GM21390 (cell line): Measurements from ENCODE around the gene SLC22A3.
A peak's percentile ranks its signal among the peaks of the same experiment; 100 is the strongest.
"Not testable (repeated sequence)": the region's sequence is repeated elsewhere in the genome, so short reads cannot be mapped to it uniquely, and the experiment has no call there.

ENCODE experiments used
- ATAC-seq: cut with Tn5 transposase; IDR thresholded peaks from one replicate; pipeline ENCODE4 v1.9.1; 2021; ENCODE audit not compliant: unreplicated experiment

SLC22A3 gene

DNA sequence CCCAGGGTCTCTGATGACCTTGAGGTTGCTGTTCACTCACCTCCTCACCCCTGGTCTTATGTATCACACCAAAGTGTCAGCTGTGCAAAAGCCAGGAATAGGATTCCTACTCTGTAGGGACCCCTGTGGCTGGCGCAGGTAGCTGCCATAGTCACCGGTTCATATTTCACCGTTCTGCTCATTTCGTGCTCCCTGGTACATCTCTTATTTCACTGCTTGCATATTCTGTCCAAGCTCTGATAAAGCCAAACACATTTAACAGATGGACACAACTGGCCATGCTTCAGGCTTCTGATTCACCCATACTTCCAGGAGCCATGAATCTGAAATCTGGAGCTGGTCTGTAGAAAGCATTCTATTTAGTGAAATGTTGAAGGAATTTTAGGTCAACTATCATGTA lies 20.5 kb downstream of the SLC22A3 start:
- ATAC-seq: no peak

- ATAC-seq: not testable (repeated sequence)
Observed at GRCh38 chr6:160373601-160374000, 25.4 kb downstream of the SLC22A3 start.

- no peak for ATAC-seq
Observed at GRCh38 chr6:160374836-160375560, 26.8 kb downstream of the SLC22A3 start.

- no peak for ATAC-seq
Observed at GRCh38 chr6:160375561-160375949, 27.4 kb downstream of the SLC22A3 start.

GRCh38 chr6:160376445-160376844 lies 28.3 kb downstream of the SLC22A3 start:
- no peak for ATAC-seq

DNA sequence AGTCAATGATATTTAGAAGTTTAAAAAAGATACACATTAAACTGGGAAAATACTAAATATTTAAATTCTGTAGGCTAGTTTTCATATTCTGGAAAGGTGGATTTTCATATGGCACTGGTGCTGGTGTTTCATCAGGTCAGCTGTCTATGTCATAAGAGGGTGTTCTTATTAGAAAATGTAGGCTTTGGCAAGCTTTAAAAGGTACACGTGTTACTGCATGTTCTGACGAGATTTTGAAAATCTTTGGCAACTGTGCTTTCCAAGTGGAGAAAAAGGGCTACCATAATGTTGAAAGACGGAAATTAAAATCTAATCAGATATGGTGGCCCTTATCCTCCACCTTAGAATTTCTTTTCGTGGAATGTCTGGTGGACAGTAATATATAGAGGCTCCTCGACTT lies 30.0 kb downstream of the SLC22A3 start:
- ATAC-seq: no peak

DNA sequence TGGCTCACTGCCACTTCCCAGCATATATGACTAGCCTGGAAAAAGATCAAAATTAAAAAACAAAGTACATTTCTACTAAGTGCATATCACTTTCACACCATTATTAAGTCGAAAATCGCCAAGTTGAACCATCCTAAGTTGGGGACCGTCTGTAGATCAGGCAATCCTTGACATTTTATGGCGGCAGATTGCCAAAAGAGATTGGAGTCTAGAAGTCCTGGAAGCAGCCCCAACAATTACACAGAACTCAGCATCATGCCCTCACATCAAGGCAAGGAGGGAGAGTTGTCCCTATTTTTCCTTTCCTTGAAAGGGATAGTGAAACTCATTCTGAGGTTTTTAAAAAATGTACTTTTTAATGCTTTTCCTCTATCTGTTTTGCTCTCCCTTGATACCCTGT lies 30.7 kb downstream of the SLC22A3 start:
- no peak for ATAC-seq

DNA sequence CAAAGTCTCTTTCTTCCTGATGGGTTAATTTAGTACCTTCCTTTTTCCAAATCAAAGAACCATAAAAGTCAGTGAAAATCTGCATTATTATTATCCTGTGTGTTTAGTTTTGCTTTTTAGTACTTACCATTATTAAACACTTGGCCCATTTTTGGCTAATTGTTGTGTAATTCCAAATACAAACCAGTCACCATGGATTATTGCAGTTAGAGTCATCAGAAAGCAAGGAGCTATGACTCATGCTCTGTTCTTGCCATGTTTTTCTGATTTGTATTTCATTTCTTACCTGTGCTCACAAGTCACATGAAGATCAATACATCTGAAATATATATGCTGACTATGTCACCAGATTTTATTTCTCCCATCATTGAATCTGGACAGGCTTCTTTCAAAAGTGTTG lies 31.3 kb downstream of the SLC22A3 start:
- no peak for ATAC-seq

- no peak for ATAC-seq
Observed at GRCh38 chr6:160382946-160383345, 34.8 kb downstream of the SLC22A3 start.

DNA sequence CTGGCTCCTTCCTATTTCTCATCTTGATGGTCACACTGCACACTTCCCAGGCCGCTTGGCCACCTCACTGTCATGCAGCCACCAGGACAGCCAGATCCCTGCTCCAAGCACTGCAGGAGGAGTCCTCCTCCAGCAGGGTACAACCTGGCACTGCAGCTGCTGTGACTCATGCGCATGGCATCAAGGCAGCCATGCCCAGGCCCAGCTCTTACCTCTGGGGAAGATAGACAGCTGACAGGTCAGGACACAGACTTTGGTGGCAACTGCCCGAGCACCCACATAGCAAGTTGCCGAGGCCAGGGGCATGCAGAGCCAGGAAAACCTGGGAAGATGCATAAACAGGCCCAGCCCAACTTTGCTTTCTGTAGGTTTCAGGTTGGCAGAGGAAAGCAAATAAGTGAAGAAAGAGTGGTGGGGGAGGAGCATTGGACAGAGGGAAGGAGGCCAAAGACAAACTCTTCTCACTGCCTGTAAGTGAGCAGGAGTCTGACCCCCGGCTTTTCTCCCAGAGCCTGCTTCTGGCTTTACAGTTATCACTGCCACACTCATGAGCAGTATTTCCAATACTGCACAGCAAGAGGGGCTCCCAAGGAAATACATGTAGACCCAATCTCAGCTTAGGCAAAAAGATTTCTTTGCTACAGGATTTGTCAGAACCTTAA lies 38.8 kb downstream of the SLC22A3 start:
- ATAC-seq: no peak

DNA sequence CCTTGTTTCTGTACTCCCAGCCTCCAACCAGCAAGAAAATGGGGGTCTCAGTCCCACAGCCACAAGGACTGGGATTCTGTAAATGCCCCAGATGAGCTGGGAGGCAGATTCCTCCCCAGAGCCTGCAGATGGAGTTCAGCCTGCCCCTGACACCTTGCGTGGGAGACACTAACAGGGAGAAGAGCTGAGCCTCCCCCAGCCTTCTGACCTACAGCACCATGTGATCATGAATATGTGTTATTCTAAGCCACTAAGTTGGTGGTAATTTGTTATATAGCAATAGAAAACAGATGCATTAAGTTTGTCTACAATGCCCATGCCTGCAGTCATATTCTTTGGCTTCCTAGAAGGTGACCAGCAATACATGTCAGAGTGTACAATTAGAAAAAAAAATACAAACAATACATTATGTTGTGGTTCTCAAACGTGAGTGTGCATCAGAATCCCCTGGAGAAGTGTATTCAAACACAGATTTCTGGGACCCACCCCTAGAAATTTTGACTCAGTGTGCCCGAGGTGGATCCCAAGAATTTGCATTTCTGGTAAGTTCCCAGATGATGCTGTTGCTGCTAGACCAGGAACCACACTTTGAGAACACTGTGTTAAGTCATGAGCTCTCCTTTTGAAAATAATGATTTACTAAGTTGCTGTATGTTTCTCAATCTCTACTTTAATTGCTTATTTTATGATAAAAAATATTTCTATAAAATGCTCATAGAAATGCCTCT lies 39.9 kb downstream of the SLC22A3 start:
- ATAC-seq: no peak

DNA sequence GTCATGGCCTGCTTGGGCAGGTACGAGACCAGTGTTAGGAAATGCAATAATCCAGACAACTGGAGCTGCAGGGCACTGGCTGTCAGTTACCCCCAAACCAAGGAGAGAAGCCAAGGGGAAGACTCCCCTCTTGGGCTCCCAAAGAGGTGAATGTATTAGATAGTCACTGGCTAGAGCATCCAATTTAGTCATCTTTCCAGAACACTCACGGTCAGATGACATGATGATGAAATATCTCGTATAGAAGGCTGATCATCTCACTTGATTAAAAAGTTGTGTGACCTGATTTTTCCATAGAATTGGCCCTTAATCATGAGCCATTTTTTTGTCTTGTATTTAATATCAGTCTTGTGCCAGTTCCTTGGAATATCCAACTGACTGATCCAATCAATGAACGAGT lies 40.7 kb downstream of the SLC22A3 start:
- ATAC-seq: no peak

DNA sequence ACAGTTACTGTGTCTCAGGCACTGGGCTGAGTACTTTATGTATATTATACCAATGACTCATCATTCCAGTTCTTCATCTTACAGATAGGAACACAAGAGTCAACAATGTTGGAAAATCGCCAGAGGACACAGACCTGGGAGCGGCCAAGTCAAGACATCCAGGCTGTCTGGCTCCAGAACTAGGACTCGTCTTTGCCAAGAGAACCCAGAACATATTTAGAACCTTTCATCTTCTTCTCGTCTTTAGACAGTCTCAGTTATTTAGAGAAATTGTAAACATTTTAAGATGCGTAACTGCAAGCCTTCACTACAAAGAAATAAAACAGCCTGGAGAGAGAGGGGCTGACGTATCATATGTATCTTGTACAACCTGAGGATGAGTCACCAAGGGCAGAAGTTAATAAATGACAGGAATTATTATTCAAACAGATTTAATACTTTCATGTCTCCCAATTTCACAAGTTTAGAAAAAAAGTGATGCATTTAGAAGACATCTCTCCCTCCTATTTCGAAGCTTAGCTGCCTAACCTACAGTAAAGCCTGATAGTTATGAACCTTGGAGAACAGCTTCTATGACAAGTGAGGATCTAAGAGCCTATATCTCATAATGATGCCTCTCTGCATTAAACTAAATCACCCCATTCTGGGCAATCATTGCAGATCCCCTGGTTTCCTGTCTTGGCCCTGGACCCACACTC lies 43.4 kb downstream of the SLC22A3 start:
- no peak for ATAC-seq

- ATAC-seq: not testable (repeated sequence)
Observed at GRCh38 chr6:160393442-160393841, 45.3 kb downstream of the SLC22A3 start.

DNA sequence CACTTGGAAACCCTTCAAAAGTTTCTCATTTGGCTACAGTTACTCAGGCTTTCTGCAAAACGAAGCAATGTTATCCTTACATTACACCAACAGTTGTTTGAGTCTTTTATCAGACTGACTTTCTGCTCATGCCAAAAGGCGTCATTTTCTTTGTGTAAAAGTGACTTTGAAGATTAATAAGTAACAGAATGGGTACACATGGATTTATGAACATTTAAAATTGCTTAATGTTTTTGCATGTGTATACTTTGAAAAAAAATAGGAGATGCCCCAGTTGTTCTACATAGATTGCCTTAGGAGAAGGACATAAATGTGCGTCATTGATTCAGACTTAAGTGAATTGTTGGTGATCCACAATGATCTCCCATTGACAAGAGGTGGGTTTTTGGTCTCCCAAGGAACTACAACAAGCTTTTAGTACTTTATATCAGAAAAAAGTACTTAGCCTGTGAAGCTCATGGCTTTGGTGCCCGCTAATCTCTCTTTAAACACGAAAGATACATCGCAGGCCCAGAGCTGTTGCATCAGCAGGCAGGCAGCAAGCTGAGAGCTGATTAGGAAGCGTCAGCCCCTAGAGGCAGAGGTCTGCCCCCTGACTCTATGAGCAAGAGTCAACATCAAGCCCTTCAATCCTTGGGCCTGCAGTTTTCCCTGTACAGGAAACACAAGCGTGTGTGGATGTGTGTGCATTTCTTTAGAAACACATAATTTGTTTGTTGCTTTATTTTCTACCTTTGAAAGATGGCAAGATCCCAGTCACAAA lies 45.9 kb downstream of the SLC22A3 start:
- ATAC-seq: no peak

DNA sequence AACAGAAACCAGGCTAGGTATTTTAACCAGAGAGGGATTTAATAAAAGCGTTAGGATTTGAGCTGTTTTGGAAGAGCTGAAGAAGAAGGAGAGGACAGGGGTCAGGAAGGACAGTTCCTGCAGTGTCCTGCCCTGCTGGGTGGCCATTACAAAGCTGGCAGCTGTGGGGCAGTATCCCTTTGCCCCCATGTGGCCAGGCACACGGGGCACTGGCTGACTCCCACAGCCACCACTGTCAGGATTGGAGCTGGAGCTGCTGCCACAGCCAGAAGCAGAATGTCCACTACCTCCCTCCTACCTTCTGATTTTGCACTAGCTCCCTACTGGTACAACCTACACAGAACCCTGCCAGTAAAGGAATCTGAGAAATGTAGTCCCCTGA lies 46.5 kb downstream of the SLC22A3 start:
- no peak for ATAC-seq

DNA sequence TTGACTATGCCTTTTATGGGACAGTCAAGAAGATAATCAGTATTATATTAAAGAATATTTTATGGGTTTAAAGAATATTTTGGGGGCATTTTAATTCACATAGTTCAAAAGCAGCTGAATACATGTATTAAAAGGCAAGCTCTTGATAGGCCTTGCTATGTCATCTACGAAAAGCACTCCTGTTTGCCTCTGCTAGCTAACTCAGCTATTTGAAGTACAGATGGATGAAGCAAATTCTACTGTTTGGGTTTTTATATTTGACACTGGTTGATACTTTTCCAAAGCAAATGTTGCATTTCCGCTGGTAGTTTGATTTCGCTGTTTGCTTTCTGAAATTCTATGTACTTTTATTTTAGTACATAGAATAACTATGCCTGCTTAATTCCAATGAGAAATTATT lies 47.0 kb downstream of the SLC22A3 start:
- ATAC-seq: no peak

- no peak for ATAC-seq
Observed at GRCh38 chr6:160396292-160396691, 48.1 kb downstream of the SLC22A3 start.

- peak; percentile 99 for ATAC-seq
Observed at GRCh38 chr6:160398674-160399271, 50.6 kb downstream of the SLC22A3 start.

DNA sequence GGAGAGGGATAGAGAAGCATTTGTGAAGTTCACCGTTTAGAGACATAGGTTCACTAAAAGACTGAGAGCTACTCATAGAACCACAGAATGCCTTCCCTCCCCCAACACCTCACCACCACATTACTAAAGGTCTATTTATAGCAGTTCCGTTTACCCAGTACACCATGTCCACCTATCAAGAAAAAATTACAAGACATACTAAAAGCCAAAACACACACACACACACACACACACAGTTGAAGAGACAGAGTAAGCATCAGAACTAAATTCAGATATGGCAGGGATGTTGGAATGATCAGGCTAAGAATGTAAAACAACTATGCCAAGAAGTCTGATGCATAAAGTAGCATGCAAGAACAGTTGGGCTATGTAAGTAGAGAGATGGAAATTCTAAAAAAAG lies 52.3 kb downstream of the SLC22A3 start:
- no peak for ATAC-seq
